Uterus (tissue), 2 donors: ENCODE data around the gene USP47.

Experiments used
- POLR2A ChIP-seq, 2 donors: fragments of 450-650 bp; IDR thresholded peaks; one replicate each; pipeline ENCODE4 v1.6.1; 2016; ENCODE audit warnings: antibody characterized with exemption in 2 of 2, mild to moderate bottlenecking in 1 of 2, moderate library complexity in 1 of 2
- TF ChIP-seq, protein P1 (sequence below), 4 experiments: fragments of 200-600 bp in 2 of 4; fragments of 450-650 bp in 2 of 4; sonication (generic) in 2 of 4; IDR thresholded peaks; one replicate each; pipeline ENCODE4 v1.5.1; 2016 to 2019; ENCODE audit warnings: antibody characterized with exemption in 4 of 4, mild to moderate bottlenecking in 2 of 4, moderate library complexity in 1 of 4

DNA sequence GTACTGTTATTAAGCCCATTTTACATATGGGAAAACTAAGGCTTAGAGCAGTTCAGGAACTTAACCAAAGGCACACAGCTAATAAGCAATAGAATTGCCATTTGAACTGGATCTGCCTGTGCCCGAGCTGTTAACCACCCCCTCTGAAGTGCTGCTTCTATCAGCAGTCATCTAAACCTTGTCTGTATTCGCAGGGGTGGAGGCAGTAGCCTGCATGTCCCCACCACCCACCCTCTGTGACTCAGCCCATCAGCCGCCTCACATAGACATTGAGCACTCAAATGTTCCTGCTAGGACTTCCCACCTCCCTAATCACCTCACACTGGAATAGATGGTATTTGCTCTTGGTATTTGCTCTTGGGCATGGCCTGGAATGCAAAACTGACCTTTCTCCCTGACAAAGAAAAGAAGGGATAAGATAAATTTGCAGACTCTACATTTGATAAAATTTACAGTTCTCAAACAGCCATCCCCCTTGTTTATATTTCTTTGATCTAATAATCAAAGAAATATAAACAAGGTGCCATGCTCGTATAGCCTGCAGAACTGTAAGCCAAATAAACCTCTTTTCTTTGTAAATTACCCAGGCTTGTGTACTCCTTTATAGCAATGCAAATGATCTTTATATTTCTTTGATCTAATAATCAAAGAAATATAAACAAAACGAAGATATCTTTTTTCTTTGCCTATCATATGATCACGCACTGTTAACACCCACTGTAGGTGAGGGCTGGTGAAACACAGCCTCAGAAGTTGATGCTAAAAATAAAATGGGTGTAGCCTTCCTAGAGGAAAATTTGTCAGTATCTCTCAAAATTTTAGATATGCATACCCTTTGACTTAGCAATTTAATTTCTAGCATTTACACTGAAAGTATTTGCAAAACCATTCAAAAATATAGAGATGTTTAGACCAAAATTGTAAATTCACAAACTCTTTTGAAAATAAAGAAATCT lies 150.8 kb downstream of the USP47 start:
- TF ChIP-seq, protein P1, sequence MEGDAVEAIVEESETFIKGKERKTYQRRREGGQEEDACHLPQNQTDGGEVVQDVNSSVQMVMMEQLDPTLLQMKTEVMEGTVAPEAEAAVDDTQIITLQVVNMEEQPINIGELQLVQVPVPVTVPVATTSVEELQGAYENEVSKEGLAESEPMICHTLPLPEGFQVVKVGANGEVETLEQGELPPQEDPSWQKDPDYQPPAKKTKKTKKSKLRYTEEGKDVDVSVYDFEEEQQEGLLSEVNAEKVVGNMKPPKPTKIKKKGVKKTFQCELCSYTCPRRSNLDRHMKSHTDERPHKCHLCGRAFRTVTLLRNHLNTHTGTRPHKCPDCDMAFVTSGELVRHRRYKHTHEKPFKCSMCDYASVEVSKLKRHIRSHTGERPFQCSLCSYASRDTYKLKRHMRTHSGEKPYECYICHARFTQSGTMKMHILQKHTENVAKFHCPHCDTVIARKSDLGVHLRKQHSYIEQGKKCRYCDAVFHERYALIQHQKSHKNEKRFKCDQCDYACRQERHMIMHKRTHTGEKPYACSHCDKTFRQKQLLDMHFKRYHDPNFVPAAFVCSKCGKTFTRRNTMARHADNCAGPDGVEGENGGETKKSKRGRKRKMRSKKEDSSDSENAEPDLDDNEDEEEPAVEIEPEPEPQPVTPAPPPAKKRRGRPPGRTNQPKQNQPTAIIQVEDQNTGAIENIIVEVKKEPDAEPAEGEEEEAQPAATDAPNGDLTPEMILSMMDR (IDR thresholded peaks at IDR 0.05), result no peak
- no peak for TF ChIP-seq POLR2A (IDR thresholded peaks at IDR 0.05)
